GM12874 (cell line): ENCODE results near the gene KRTAP4-7.

Experiments
- TF ChIP-seq, protein P1 (sequence below): IDR thresholded peaks from 2 replicates; pipeline ENCODE4 v1.5.1; 2011; ENCODE audit warnings: low read depth, mild to moderate bottlenecking, control low read depth, low read length, moderate library complexity; ENCODE audit not compliant: insufficient read depth

Gene KRTAP4-7

GRCh38 chr17:41133880-41134735, 50.2 kb downstream of the KRTAP4-7 start:
- TF ChIP-seq, protein P1, sequence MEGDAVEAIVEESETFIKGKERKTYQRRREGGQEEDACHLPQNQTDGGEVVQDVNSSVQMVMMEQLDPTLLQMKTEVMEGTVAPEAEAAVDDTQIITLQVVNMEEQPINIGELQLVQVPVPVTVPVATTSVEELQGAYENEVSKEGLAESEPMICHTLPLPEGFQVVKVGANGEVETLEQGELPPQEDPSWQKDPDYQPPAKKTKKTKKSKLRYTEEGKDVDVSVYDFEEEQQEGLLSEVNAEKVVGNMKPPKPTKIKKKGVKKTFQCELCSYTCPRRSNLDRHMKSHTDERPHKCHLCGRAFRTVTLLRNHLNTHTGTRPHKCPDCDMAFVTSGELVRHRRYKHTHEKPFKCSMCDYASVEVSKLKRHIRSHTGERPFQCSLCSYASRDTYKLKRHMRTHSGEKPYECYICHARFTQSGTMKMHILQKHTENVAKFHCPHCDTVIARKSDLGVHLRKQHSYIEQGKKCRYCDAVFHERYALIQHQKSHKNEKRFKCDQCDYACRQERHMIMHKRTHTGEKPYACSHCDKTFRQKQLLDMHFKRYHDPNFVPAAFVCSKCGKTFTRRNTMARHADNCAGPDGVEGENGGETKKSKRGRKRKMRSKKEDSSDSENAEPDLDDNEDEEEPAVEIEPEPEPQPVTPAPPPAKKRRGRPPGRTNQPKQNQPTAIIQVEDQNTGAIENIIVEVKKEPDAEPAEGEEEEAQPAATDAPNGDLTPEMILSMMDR: no peak
